Activated naive CD8-positive, alpha-beta T cell treated with anti-CD3 and anti-CD28 coated beads, Interleukin-2, amount 50 U/mL, for 16 hours (primary cell): Measurements from ENCODE around the gene HHIP.

Source experiments
- DNase-seq: peaks from one replicate; pipeline ENCODE4 v3.0.0-alpha.2; 2020; ENCODE audit warnings: low read depth, low spot score

HHIP gene

GRCh38 chr4:144709159-144709558, 63.2 kb downstream of the HHIP start:
- DNase-seq = no peak

GRCh38 chr4:144709793-144710525, 64.0 kb downstream of the HHIP start:
- DNase-seq = no peak

GRCh38 chr4:144710526-144710912, 64.6 kb downstream of the HHIP start:
- DNase-seq = no peak

GRCh38 chr4:144711700-144712456, 65.9 kb downstream of the HHIP start:
- DNase-seq = no peak

GRCh38 chr4:144712775-144713174, 66.8 kb downstream of the HHIP start:
- DNase-seq = no peak

- DNase-seq = no peak
These were observed 68.2 kb downstream of the HHIP start for GRCh38 chr4:144714166-144714565.

GRCh38 chr4:144715230-144715629, 69.3 kb downstream of the HHIP start:
- no peak for DNase-seq

GRCh38 chr4:144716778-144717177, 70.8 kb downstream of the HHIP start:
- DNase-seq = no peak

- no peak for DNase-seq
These were observed 73.1 kb downstream of the HHIP start for GRCh38 chr4:144718958-144719512.

- DNase-seq = no peak
These were observed 74.5 kb downstream of the HHIP start for GRCh38 chr4:144720491-144720890.

GRCh38 chr4:144721994-144722393, 76.0 kb downstream of the HHIP start:
- DNase-seq = no peak

GRCh38 chr4:144723471-144723870, 77.5 kb downstream of the HHIP start:
- DNase-seq = no peak

GRCh38 chr4:144729175-144729574, 83.2 kb downstream of the HHIP start:
- no peak for DNase-seq

- DNase-seq = no peak
These were observed 86.8 kb downstream of the HHIP start for GRCh38 chr4:144732584-144733428.

GRCh38 chr4:144733566-144733965, 87.6 kb downstream of the HHIP start:
- no peak for DNase-seq

- DNase-seq = no peak
These were observed 88.6 kb downstream of the HHIP start for GRCh38 chr4:144734522-144734921.

- no peak for DNase-seq
These were observed 92.7 kb downstream of the HHIP start for GRCh38 chr4:144738649-144739048.

- DNase-seq = no peak
These were observed 93.6 kb downstream of the HHIP start for GRCh38 chr4:144739511-144740033.

GRCh38 chr4:144740316-144740715, 94.4 kb downstream of the HHIP start:
- DNase-seq = no peak

GRCh38 chr4:144748814-144749555, 103.0 kb downstream of the HHIP start:
- no peak for DNase-seq

- DNase-seq = no peak
These were observed 104.4 kb downstream of the HHIP start for GRCh38 chr4:144750348-144750747.
